Suprapubic skin (tissue), 4 donors: Measurements from ENCODE around the gene CXCR1. TPM values are rescaled to one million over a fixed set of nuclear protein-coding genes. Genes with fewer than 3 reads are reported as not detected.
"Not testable (repeated sequence)": the region's sequence is repeated elsewhere in the genome, so short reads cannot be mapped to it uniquely, and the experiment has no call there.

Experiments
- DNase-seq, 2 donors: peaks; one replicate each; pipeline ENCODE4 v3.0.0-alpha.2; 2019; ENCODE audit warnings: low spot score in 2 of 2
- H3K27ac ChIP-seq: fragments of 200-600 bp; sonication (generic); one replicate; pipeline ENCODE4 v1.5.1; 2019
- H3K27me3 ChIP-seq: fragments of 200-600 bp; sonication (generic); one replicate; pipeline ENCODE4 v1.5.1; 2019
- H3K36me3 ChIP-seq: fragments of 200-600 bp; sonication (generic); one replicate; pipeline ENCODE4 v1.5.1; 2019
- H3K4me1 ChIP-seq: fragments of 200-600 bp; sonication (generic); one replicate; pipeline ENCODE4 v1.5.1; 2019
- H3K4me3 ChIP-seq: fragments of 200-600 bp; sonication (generic); one replicate; pipeline ENCODE4 v1.5.1; 2019; ENCODE audit warnings: mild to moderate bottlenecking
- H3K9me3 ChIP-seq: fragments of 200-600 bp; sonication (generic); one replicate; pipeline ENCODE4 v1.5.1; 2019
- CTCF ChIP-seq, 2 donors: fragments of 200-600 bp in 1 of 2; fragments of 450-650 bp in 1 of 2; sonication (generic) in 1 of 2; IDR thresholded peaks; one replicate each; pipeline ENCODE4 v1.5.1; 2016 to 2019; ENCODE audit warnings: antibody characterized with exemption in 2 of 2, mild to moderate bottlenecking in 1 of 2, moderate library complexity in 1 of 2
- EP300 ChIP-seq: sonication (generic); formaldehyde crosslinking; IDR thresholded peaks from one replicate; pipeline ENCODE4 v1.6.1; 2017; ENCODE audit warnings: antibody characterized with exemption
- POLR2A ChIP-seq, 2 donors: fragments of 450-650 bp; IDR thresholded peaks; one replicate each; pipeline ENCODE4 v1.6.1; 2017; ENCODE audit warnings: antibody characterized with exemption in 2 of 2, mild to moderate bottlenecking in 2 of 2, moderate library complexity in 2 of 2
- POLR2AphosphoS5 ChIP-seq, 3 donors: sonication (generic); formaldehyde crosslinking; IDR thresholded peaks; one replicate each; pipeline ENCODE4 v1.6.1; 2017; ENCODE audit warnings: antibody characterized with exemption in 3 of 3
- WGBS: methylation state at CpG from one replicate; pipeline ENCODE4 v1.1.5; 2018; 5-methylcytosine and 5-hydroxymethylcytosine counted together
- total RNA-seq, 4 donors: library from RNA; depleted of rRNA; stranded (reverse); fragments of >200 nt; gene quantifications; one replicate each; pipeline ENCODE4 v1.1.0, GENCODE V29; 2016

The CXCR1 gene
- total RNA-seq, 4 donors from 2014 or later: 0.87 to 1.0 TPM; not detected in 2

GRCh38 chr2:218128781-218129457, 37.8 kb downstream of the CXCR1 start:
- WGBS: 51% methylated on average over 6 of the region's 6 CpGs
- TF ChIP-seq EP300: no peak
- no peak for TF ChIP-seq POLR2AphosphoS5 (IDR thresholded peaks at IDR 0.05)
- TF ChIP-seq CTCF (IDR thresholded peaks at IDR 0.05): no peak
- TF ChIP-seq POLR2A (IDR thresholded peaks at IDR 0.05): no peak
- Histone ChIP-seq H3K36me3 (no peaks in the 10 kb centered on the region), H3K27ac (no peak overlapping the region), H3K27me3 (no peaks in the 10 kb centered on the region), H3K9me3 (no peaks in the 10 kb centered on the region), H3K4me1 (peaks cover 44% of the 10 kb centered on the region), H3K4me3 (no peak overlapping the region)
- DNase-seq: no peak

GRCh38 chr2:218127929-218128455, 38.8 kb downstream of the CXCR1 start:
- no peak for TF ChIP-seq EP300
- TF ChIP-seq CTCF (IDR thresholded peaks at IDR 0.05): no peak
- no peak for TF ChIP-seq POLR2A (IDR thresholded peaks at IDR 0.05)
- TF ChIP-seq POLR2AphosphoS5 (IDR thresholded peaks at IDR 0.05): no peak
- H3K27ac ChIP-seq: no peak overlapping the region
- WGBS: 84% methylated on average over 3 of the region's 3 CpGs
- no peaks in the 10 kb centered on the region for H3K36me3 ChIP-seq
- no peak overlapping the region for H3K4me3 ChIP-seq
- DNase-seq: no peak
- no peaks in the 10 kb centered on the region for H3K9me3 ChIP-seq
- H3K27me3 ChIP-seq: no peaks in the 10 kb centered on the region
- H3K4me1 ChIP-seq: peaks cover 44% of the 10 kb centered on the region

GRCh38 chr2:218125626-218126080, 41.1 kb downstream of the CXCR1 start, which contains the start of gene CXCR2:
Gene CXCR2 (plus strand): TSS chr2:218126028. CDS start chr2:218134802, 8,774 bp downstream.
- Histone ChIP-seq H3K4me1 (peaks cover 44% of the 10 kb centered on the region), H3K9me3 (no peaks in the 10 kb centered on the region), H3K27ac (no peak within 1 kb of the TSS), H3K4me3 (no peak within 1 kb of the TSS), H3K36me3 (no peaks in the 10 kb centered on the region), H3K27me3 (no peaks in the 10 kb centered on the region)
- TF ChIP-seq CTCF (IDR thresholded peaks at IDR 0.05) (no peak), POLR2A (IDR thresholded peaks at IDR 0.05) (no peak), EP300 (no peak), POLR2AphosphoS5 (IDR thresholded peaks at IDR 0.05) (no peak)
- WGBS: 40% methylated on average over 8 of the region's 8 CpGs
- no peak for DNase-seq

GRCh38 chr2:218125095-218125494, 41.7 kb downstream of the CXCR1 start:
- no peak overlapping the region for H3K27ac ChIP-seq
- TF ChIP-seq POLR2AphosphoS5 (IDR thresholded peaks at IDR 0.05): no peak
- TF ChIP-seq POLR2A (IDR thresholded peaks at IDR 0.05): no peak
- no peak for TF ChIP-seq EP300
- no peak for TF ChIP-seq CTCF (IDR thresholded peaks at IDR 0.05)
- no peak for DNase-seq
- no peaks in the 10 kb centered on the region for H3K9me3 ChIP-seq
- WGBS: 13% methylated on average over 4 of the region's 4 CpGs
- peaks cover 43% of the 10 kb centered on the region for H3K4me1 ChIP-seq
- H3K4me3 ChIP-seq: no peak overlapping the region
- H3K36me3 ChIP-seq: no peaks in the 10 kb centered on the region
- no peaks in the 10 kb centered on the region for H3K27me3 ChIP-seq

GRCh38 chr2:218123986-218124385, 42.8 kb downstream of the CXCR1 start:
- no peak overlapping the region for H3K27ac ChIP-seq

GRCh38 chr2:218122286-218122685, 44.5 kb downstream of the CXCR1 start:
- H3K9me3 ChIP-seq, H3K4me3 ChIP-seq, H3K36me3 ChIP-seq, DNase-seq, H3K27ac ChIP-seq, H3K27me3 ChIP-seq: not testable (repeated sequence)
- peaks cover 26% of the 10 kb centered on the region for H3K4me1 ChIP-seq

More at GRCh38 chr2:218123986-218124385, 42.8 kb downstream of the CXCR1 start:
- Histone ChIP-seq H3K9me3 (no peaks in the 10 kb centered on the region), H3K36me3 (no peaks in the 10 kb centered on the region), H3K27me3 (no peaks in the 10 kb centered on the region), H3K4me1 (peaks cover 34% of the 10 kb centered on the region), H3K4me3 (no peak overlapping the region)
- DNase-seq: no peak
- 82% methylated on average over 4 of the region's 4 CpGs for WGBS
- TF ChIP-seq POLR2A (IDR thresholded peaks at IDR 0.05) (no peak), POLR2AphosphoS5 (IDR thresholded peaks at IDR 0.05) (no peak)

- not testable (repeated sequence) for H3K36me3 ChIP-seq, DNase-seq, H3K27ac ChIP-seq, H3K9me3 ChIP-seq, H3K27me3 ChIP-seq, H3K4me3 ChIP-seq
- 85% methylated on average over 4 of the region's 4 CpGs for WGBS
- H3K4me1 ChIP-seq: peaks cover 21% of the 10 kb centered on the region
These were observed 45.0 kb downstream of the CXCR1 start for GRCh38 chr2:218121789-218122188.
